Measurements from ENCODE around the gene YIPF4. TPM values are rescaled to one million over a fixed set of nuclear protein-coding genes. Genes with fewer than 3 reads are reported as not detected.

YIPF4 gene
- 10 to 100 TPM; 17.5 to 37.6 TPM for total RNA-seq

DNA sequence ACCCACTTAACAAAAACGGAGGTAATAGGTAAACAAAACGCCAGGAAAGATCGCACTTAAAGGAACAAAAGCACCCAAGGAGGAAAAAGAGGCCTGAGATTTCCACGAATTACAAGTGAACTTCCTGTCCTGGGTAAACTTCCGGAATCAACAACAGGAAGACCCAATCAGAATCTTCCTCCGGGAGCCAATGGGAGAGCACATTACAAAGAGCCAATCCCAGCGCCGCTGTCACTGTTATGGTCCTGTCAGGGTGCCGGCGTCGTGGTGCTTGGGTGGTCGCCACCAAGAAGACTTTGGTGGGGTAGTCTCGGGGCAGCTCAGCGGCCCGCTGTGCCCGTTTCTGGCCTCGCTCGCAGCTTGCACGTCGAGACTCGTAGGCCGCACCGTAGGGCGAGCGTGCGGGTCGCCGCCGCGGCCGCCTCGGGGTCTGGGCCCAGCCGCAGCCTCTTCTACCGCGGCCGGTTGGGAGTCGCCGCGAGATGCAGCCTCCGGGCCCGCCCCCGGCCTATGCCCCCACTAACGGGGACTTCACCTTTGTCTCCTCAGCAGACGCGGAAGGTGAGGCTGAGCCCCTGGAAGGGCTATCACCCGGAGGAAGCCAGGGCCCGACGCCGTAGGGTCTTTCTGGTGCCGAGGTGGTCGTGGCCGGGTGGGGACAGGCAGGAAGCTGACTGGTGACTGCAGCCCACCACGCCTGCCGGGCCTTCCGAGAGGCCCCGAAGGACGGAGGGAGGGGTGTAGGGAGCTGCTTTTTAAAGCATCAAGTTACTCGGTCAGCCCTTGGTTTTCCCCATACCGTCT is at the start of gene YIPF4:
TSS of gene YIPF4 (plus strand) at position 231 of the 804 bp plus-strand sequence. CDS start at position 483, 252 bp downstream.
- peak within 1 kb of the TSS; percentile 94 for H3K4me3 Mint-ChIP-seq
- intact Hi-C loops (cut with DNase I, micrococcal nuclease) = loop anchor here (1.0 to 5.0 kb wide), 8 partner anchors 79 to 350 kb away; partner anchors contain the start of genes BIRC6 (in 2 of the 2), SLC30A6 (in 2 of the 2), DPY30 (in 1 of the 2) and MEMO1 (in 1 of the 2)

GRCh38 chr2:32228181-32228580 is 49.5 kb upstream of the YIPF4 start:
- DNase-seq (no peak), ATAC-seq (no peak)
- no peak overlapping the region for H3K27ac Mint-ChIP-seq
- no peaks in the 10 kb centered on the region for H3K9me3 Mint-ChIP-seq (ENCODE audit: low read depth)
- peaks cover 8% of the 10 kb centered on the region for H3K36me3 Mint-ChIP-seq (ENCODE audit: low read depth)
- no peak overlapping the region for H3K4me3 Mint-ChIP-seq
- ChIA-PET CTCF (interaction anchor here (0.6 kb wide), 1 partner anchor 325 kb away, joined by 3 read pairs; no protein-coding TSS in a partner anchor), POLR2A (no interaction called here)
- no peaks in the 10 kb centered on the region for H3K4me1 Mint-ChIP-seq
- intact Hi-C loops (cut with DNase I, micrococcal nuclease) = no loop called here
- no peaks in the 10 kb centered on the region for H3K27me3 Mint-ChIP-seq

More for the DNA sequence above, at the start of gene YIPF4:
- no peaks in the 10 kb centered on the region for H3K27me3 Mint-ChIP-seq
- peaks cover 24% of the 10 kb centered on the region for H3K4me1 Mint-ChIP-seq
- H3K27ac Mint-ChIP-seq = peak within 1 kb of the TSS; percentile 93
- H3K9me3 Mint-ChIP-seq (ENCODE audit: low read depth) = no peaks in the 10 kb centered on the region
- POLR2A ChIA-PET = no interaction called here
- DNase-seq (peak; percentile 89), ATAC-seq (peak; percentile 99)
- H3K36me3 Mint-ChIP-seq (ENCODE audit: low read depth) = peaks cover 10% of the 10 kb centered on the region
- CTCF ChIA-PET = interaction anchor here (1.0 kb wide), 1 partner anchor 94 kb away, joined by 4 read pairs; no protein-coding TSS in a partner anchor

DNA sequence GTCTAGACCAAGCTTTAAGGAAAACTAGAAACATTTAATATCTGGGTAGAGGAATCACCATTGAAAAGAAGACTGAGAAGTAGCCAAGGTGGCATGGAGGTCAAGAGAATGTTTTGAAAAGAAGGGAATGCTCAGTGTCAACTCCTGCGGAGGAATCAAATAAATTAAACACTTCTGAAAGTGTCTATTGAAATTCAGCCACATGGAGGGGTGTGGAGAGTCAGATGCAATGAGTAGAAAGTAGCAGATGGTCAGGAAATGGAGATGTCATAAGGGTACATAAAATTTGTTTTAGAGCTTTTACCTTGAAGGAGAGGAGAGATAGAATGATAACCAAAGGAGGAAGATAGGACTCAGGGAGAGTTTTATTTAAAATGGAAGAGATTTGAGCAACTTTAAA is 48.1 kb upstream of the YIPF4 start:
- DNase-seq (no peak), ATAC-seq (no peak)
- intact Hi-C loops (cut with DNase I, micrococcal nuclease) = no loop called here
- H3K4me3 Mint-ChIP-seq = no peak overlapping the region
- no peaks in the 10 kb centered on the region for H3K4me1 Mint-ChIP-seq
- peaks cover 6% of the 10 kb centered on the region for H3K36me3 Mint-ChIP-seq (ENCODE audit: low read depth)
- H3K9me3 Mint-ChIP-seq (ENCODE audit: low read depth) = no peaks in the 10 kb centered on the region
- ChIA-PET POLR2A (no interaction called here), CTCF (no interaction called here)
- H3K27ac Mint-ChIP-seq = no peak overlapping the region
- no peaks in the 10 kb centered on the region for H3K27me3 Mint-ChIP-seq

- intact Hi-C loops (cut with DNase I, micrococcal nuclease) = no loop called here
- no peak overlapping the region for H3K4me3 Mint-ChIP-seq
- CTCF ChIA-PET = no interaction called here
- POLR2A ChIA-PET = no interaction called here
- H3K36me3 Mint-ChIP-seq (ENCODE audit: low read depth) = peaks cover 5% of the 10 kb centered on the region
- H3K27ac Mint-ChIP-seq = no peak overlapping the region
- no peak for ATAC-seq
- DNase-seq = no peak
- no peaks in the 10 kb centered on the region for H3K4me1 Mint-ChIP-seq
- no peaks in the 10 kb centered on the region for H3K27me3 Mint-ChIP-seq
- H3K9me3 Mint-ChIP-seq (ENCODE audit: low read depth) = no peaks in the 10 kb centered on the region
Observed at GRCh38 chr2:32231959-32232358, 45.7 kb upstream of the YIPF4 start.

GRCh38 chr2:32235315-32235714 is 42.4 kb upstream of the YIPF4 start:
- Mint-ChIP-seq H3K27ac (no peak overlapping the region), H3K4me3 (no peak overlapping the region), H3K4me1 (no peaks in the 10 kb centered on the region), H3K27me3 (no peaks in the 10 kb centered on the region), H3K9me3 (ENCODE audit: low read depth) (no peaks in the 10 kb centered on the region), H3K36me3 (ENCODE audit: low read depth) (peaks cover 9% of the 10 kb centered on the region)
- DNase-seq (no peak), ATAC-seq (no peak)
- CTCF ChIA-PET = no interaction called here
- POLR2A ChIA-PET = no interaction called here
- intact Hi-C loops (cut with DNase I, micrococcal nuclease) = no loop called here

DNA sequence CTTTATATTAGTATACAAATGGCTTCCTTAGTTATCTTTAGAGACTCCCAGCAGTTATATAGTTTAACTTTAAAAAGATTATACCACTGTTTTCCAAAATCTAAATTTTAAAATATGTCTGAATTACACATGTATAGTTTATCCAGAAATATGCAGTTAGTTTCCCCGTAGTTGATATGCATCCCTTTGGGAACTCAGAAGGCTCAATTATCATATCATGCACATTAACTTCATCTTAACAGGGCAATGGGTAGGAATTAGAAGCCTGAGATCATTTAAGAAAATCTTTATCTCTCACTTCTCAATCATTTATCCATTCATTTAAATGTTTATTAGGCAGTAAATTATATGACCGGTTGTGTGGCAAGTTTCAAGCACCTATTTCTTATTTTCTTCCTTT is 40.2 kb upstream of the YIPF4 start:
- no peak for ATAC-seq
- CTCF ChIA-PET = interaction anchor here (0.6 kb wide), 1 partner anchor 115 kb away, joined by 3 read pairs; no protein-coding TSS in a partner anchor
- Mint-ChIP-seq H3K36me3 (ENCODE audit: low read depth) (peaks cover 8% of the 10 kb centered on the region), H3K27me3 (no peaks in the 10 kb centered on the region), H3K4me1 (no peaks in the 10 kb centered on the region), H3K4me3 (no peak overlapping the region), H3K27ac (no peak overlapping the region), H3K9me3 (ENCODE audit: low read depth) (no peaks in the 10 kb centered on the region)
- POLR2A ChIA-PET = no interaction called here
- no peak for DNase-seq
- intact Hi-C loops (cut with DNase I, micrococcal nuclease) = no loop called here

GRCh38 chr2:32237996-32238395 is 39.7 kb upstream of the YIPF4 start:
- Mint-ChIP-seq H3K36me3 (ENCODE audit: low read depth) (peaks cover 8% of the 10 kb centered on the region), H3K27ac (no peak overlapping the region), H3K4me1 (no peaks in the 10 kb centered on the region), H3K9me3 (ENCODE audit: low read depth) (no peaks in the 10 kb centered on the region), H3K27me3 (no peaks in the 10 kb centered on the region), H3K4me3 (no peak overlapping the region)
- ATAC-seq (no peak), DNase-seq (no peak)
- POLR2A ChIA-PET = no interaction called here
- intact Hi-C loops (cut with DNase I, micrococcal nuclease) = no loop called here
- CTCF ChIA-PET = interaction anchor here (0.6 kb wide), 1 partner anchor 115 kb away, joined by 3 read pairs; no protein-coding TSS in a partner anchor

GRCh38 chr2:32242331-32242730 is 35.4 kb upstream of the YIPF4 start:
- H3K27ac Mint-ChIP-seq = no peak overlapping the region
- H3K36me3 Mint-ChIP-seq (ENCODE audit: low read depth) = peaks cover 5% of the 10 kb centered on the region
- DNase-seq (no peak), ATAC-seq (no peak)
- no peak overlapping the region for H3K4me3 Mint-ChIP-seq
- H3K27me3 Mint-ChIP-seq = no peaks in the 10 kb centered on the region
- CTCF ChIA-PET = no interaction called here
- no peaks in the 10 kb centered on the region for H3K9me3 Mint-ChIP-seq (ENCODE audit: low read depth)
- H3K4me1 Mint-ChIP-seq = no peaks in the 10 kb centered on the region
- POLR2A ChIA-PET = no interaction called here
- intact Hi-C loops (cut with DNase I, micrococcal nuclease) = no loop called here

DNA sequence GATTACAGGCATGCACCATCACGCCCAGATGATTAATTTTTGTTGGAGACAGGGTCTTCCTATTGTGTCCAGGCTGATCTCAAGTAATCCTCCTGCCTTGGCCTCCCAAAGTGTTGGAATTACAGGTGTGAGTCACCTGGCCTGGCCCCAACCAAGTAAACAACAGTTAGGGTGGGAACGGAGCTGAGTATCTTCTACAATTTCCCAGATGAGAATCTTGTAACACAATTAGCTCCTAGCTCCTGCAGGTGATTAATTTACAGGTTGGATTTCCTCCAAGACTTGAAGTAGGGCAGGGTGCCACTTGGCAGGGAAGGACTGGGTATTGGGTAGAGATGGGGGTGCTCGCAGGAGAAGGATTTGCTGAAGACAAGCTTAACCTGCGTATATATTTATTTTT is 30.8 kb upstream of the YIPF4 start:
- POLR2A ChIA-PET = no interaction called here
- no peak overlapping the region for H3K27ac Mint-ChIP-seq
- H3K4me1 Mint-ChIP-seq = no peaks in the 10 kb centered on the region
- no peaks in the 10 kb centered on the region for H3K27me3 Mint-ChIP-seq
- H3K4me3 Mint-ChIP-seq = no peak overlapping the region
- no peaks in the 10 kb centered on the region for H3K36me3 Mint-ChIP-seq (ENCODE audit: low read depth)
- DNase-seq (no peak), ATAC-seq (no peak)
- intact Hi-C loops (cut with DNase I, micrococcal nuclease) = no loop called here
- no peaks in the 10 kb centered on the region for H3K9me3 Mint-ChIP-seq (ENCODE audit: low read depth)
- CTCF ChIA-PET = interaction anchor here (0.7 kb wide), 1 partner anchor 15 kb away, joined by 3 read pairs; no protein-coding TSS in a partner anchor

GRCh38 chr2:32248299-32248698 is 29.4 kb upstream of the YIPF4 start:
- Mint-ChIP-seq H3K9me3 (ENCODE audit: low read depth) (no peaks in the 10 kb centered on the region), H3K36me3 (ENCODE audit: low read depth) (no peaks in the 10 kb centered on the region), H3K27me3 (no peaks in the 10 kb centered on the region), H3K4me1 (no peaks in the 10 kb centered on the region), H3K4me3 (no peak overlapping the region), H3K27ac (no peak overlapping the region)
- intact Hi-C loops (cut with DNase I, micrococcal nuclease) = no loop called here
- ATAC-seq (no peak), DNase-seq (no peak)
- CTCF ChIA-PET = interaction anchor here (1.3 kb wide), 1 partner anchor 9 kb away, joined by 4 read pairs; no protein-coding TSS in a partner anchor
- POLR2A ChIA-PET = no interaction called here

DNA sequence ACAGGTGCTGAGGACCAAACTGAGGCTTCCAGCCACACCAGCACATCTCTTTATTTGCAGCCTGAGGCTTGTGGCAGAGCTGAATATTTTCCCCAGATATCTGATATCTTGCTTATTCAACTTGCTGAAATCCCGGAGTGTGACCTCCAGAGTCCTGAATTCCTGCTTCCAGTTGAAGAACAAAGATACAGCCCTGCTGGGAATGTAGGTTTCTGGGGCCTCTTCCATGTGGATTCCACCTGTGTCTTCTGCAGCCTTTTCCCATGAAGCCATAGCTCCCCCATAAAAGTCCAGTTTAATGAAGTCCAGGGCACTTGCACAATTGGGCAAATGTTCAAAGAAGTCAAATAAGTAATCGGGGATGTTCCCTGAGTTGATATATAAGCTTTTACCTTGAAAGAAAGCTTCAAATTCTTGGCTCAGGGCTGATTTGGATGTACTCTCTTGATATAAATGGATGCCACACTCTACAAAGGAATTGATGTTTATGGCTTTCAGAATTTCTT is 27.9 kb upstream of the YIPF4 start:
- DNase-seq (no peak), ATAC-seq (no peak)
- H3K9me3 Mint-ChIP-seq (ENCODE audit: low read depth) = no peaks in the 10 kb centered on the region
- H3K4me3 Mint-ChIP-seq = no peak overlapping the region
- ChIA-PET POLR2A (no interaction called here), CTCF (interaction anchor here (1.3 kb wide), 1 partner anchor 10 kb away, joined by 4 read pairs; no protein-coding TSS in a partner anchor)
- H3K4me1 Mint-ChIP-seq = no peaks in the 10 kb centered on the region
- intact Hi-C loops (cut with DNase I, micrococcal nuclease) = no loop called here
- H3K27me3 Mint-ChIP-seq = no peaks in the 10 kb centered on the region
- no peak overlapping the region for H3K27ac Mint-ChIP-seq
- no peaks in the 10 kb centered on the region for H3K36me3 Mint-ChIP-seq (ENCODE audit: low read depth)

GRCh38 chr2:32250290-32250689 is 27.4 kb upstream of the YIPF4 start:
- no peaks in the 10 kb centered on the region for H3K27me3 Mint-ChIP-seq
- no peaks in the 10 kb centered on the region for H3K4me1 Mint-ChIP-seq
- ATAC-seq (no peak), DNase-seq (no peak)
- CTCF ChIA-PET = no interaction called here
- no peak overlapping the region for H3K27ac Mint-ChIP-seq
- H3K36me3 Mint-ChIP-seq (ENCODE audit: low read depth) = no peaks in the 10 kb centered on the region
- no peak overlapping the region for H3K4me3 Mint-ChIP-seq
- no peaks in the 10 kb centered on the region for H3K9me3 Mint-ChIP-seq (ENCODE audit: low read depth)
- intact Hi-C loops (cut with DNase I, micrococcal nuclease) = no loop called here
- POLR2A ChIA-PET = no interaction called here

Measured in activated CD4-positive, alpha-beta T cell treated with anti-CD3 and anti-CD28 coated beads for 36 hours (primary cell).